Activated CD4-positive, alpha-beta T cell treated with anti-CD3 and anti-CD28 coated beads, Interleukin-2, amount 10 ng/mL, durations not matched to agents 7 days and 5 days (primary cell): ENCODE measurements around the gene CIITA. TPM values are rescaled to one million over a fixed set of nuclear protein-coding genes. Genes with fewer than 3 reads are reported as not detected.

Experiments
- CTCF ChIA-PET: fragments of 350-600 bp; sonication (Branson Sonifier 250); formaldehyde crosslinking; loops from one replicate; lab custom pipeline; 2021; ENCODE audit warnings: antibody characterized with exemption; lab: Charles Lee
- POLR2A ChIA-PET: fragments of 350-600 bp; sonication (Branson Sonifier 250); formaldehyde crosslinking; loops from one replicate; lab custom pipeline; 2021; ENCODE audit warnings: antibody characterized with exemption; lab: Charles Lee
- DNase-seq: peaks from one replicate; pipeline ENCODE4 v3.0.0-alpha.2; 2020
- H3K27ac Mint-ChIP-seq: one replicate; pipeline ENCODE4 v1.8.0; 2021; ENCODE audit warnings: mild to moderate bottlenecking, moderate library complexity, mixed read lengths
- H3K27me3 Mint-ChIP-seq: one replicate; pipeline ENCODE4 v1.8.0; 2021; ENCODE audit warnings: mixed read lengths
- H3K36me3 Mint-ChIP-seq: one replicate; pipeline ENCODE4 v1.8.0; 2021; ENCODE audit warnings: low read depth, mixed read lengths
- H3K4me1 Mint-ChIP-seq: one replicate; pipeline ENCODE4 v1.8.0; 2021; ENCODE audit warnings: mixed read lengths
- H3K4me3 Mint-ChIP-seq: one replicate; pipeline ENCODE4 v1.8.0; 2021; ENCODE audit warnings: mild to moderate bottlenecking, moderate library complexity, mixed read lengths
- H3K9me3 Mint-ChIP-seq: one replicate; pipeline ENCODE4 v1.8.0; 2021; ENCODE audit warnings: mixed read lengths
- total RNA-seq, 2 experiments: library from RNA; stranded (reverse); gene quantifications; one replicate each; pipeline ENCODE4 v1.2.3, GENCODE V29; 2021

CIITA gene
- total RNA-seq, 2 experiments from 2014 or later: 21.5 to 24.6 TPM

DNA sequence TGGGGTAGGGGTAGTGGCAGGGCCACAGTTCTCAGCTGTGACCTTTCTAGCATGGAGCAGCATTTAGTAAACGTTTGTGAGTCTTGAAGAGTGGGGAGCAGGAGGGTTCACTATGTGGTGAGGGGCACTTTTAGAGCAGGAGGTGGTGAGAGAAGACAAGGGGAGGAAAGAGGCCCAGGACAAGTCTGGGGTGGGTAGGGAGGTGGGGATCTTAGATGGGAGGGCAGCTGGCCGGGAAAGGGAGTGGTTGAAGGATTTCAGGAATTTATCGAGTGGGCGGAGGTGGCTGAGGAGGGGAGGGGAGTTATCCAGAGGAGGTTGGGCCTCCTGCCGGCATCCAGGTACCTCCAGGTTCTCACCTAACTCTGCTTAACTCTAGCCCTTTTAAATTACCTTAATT, 69.3 kb downstream of the CIITA start:
- no peaks in the 10 kb centered on the region for H3K9me3 Mint-ChIP-seq
- peak overlapping the region; percentile 87 for H3K4me3 Mint-ChIP-seq
- H3K4me1 Mint-ChIP-seq: peaks cover 68% of the 10 kb centered on the region
- peaks cover 2% of the 10 kb centered on the region for H3K36me3 Mint-ChIP-seq
- ChIA-PET CTCF (interaction anchor here (1.7 kb wide), 1 partner anchor 425 kb away, joined by 3 read pairs; no protein-coding TSS in a partner anchor), POLR2A (no interaction called here)
- H3K27me3 Mint-ChIP-seq: no peaks in the 10 kb centered on the region
- DNase-seq: no peak
- no peak overlapping the region for H3K27ac Mint-ChIP-seq

DNA sequence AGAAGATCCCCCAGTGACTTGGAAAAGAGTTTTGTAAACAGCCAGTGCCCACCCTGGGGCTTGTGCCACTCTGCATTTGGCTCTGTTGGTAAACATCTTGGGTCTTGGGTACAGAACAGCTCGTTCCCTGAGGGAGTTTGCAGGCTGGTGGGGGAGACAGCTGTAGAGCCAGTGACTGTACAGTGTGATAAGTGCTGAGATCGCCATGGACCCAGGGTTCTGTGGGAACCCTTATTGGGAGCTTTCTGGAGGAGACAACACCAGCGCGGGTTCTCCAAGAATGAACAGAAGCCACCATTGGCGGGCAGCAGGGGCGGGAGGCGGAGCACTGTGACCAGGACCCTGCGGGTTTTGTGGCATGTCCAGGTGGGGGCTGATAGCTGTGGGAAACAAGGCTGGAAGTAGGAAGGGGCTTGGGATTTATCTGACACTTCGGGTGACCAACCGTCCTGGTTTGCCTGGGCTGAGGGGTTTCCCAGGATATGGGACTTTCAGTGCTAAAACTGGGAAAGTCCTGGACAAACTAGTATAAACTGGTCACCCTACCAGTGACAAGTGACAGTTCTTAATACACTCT, 70.3 kb downstream of the CIITA start:
- ChIA-PET POLR2A (no interaction called here), CTCF (interaction anchor here (1.3 to 3.8 kb wide), 4 partner anchors 15 to 850 kb away, joined by 3 to 29 read pairs (median 4); partner anchors contain the start of gene ZC3H7A)
- no peak overlapping the region for H3K4me3 Mint-ChIP-seq
- H3K36me3 Mint-ChIP-seq: peaks cover 2% of the 10 kb centered on the region
- no peaks in the 10 kb centered on the region for H3K9me3 Mint-ChIP-seq
- peaks cover 69% of the 10 kb centered on the region for H3K4me1 Mint-ChIP-seq
- no peak overlapping the region for H3K27ac Mint-ChIP-seq
- H3K27me3 Mint-ChIP-seq: no peaks in the 10 kb centered on the region
- no peak for DNase-seq

DNA sequence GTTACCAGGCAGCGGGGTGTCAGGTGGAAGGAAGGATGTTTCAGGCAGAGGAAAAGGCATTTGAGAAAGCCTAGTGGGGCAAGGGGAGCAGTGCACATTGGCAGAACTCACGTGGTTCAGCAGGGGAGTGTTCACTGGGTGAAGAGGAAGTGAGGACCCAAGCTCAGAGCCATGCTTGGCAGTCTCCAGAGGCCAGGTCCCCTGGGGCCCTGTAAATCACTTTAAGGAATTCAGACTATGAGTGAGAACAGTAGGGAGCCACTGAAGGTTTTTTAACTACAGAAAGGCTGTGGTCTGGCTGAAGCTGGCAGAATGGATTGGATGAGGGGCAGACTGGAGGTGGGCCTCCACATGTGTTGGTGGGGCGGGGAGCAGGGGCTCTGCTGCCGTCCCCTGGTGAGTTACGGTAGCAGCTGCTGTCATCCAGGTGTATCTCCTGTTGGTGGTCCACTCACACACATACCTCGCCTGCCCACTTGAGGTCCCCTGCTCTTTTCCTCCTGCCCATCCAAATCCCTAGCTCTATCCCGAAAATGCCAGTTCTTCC, 72.5 kb downstream of the CIITA start:
- Mint-ChIP-seq H3K27me3 (no peaks in the 10 kb centered on the region), H3K4me3 (no peak overlapping the region), H3K27ac (peak overlapping the region; percentile 83), H3K4me1 (peaks cover 68% of the 10 kb centered on the region), H3K9me3 (no peaks in the 10 kb centered on the region), H3K36me3 (peaks cover 2% of the 10 kb centered on the region)
- DNase-seq: peak; percentile 79
- CTCF ChIA-PET: interaction anchor here (0.6 to 3.8 kb wide), 10 partner anchors 13 to 1145 kb away, joined by 3 to 29 read pairs (median 4); partner anchors contain the start of genes SOCS1 and ZC3H7A
- POLR2A ChIA-PET: no interaction called here

DNA sequence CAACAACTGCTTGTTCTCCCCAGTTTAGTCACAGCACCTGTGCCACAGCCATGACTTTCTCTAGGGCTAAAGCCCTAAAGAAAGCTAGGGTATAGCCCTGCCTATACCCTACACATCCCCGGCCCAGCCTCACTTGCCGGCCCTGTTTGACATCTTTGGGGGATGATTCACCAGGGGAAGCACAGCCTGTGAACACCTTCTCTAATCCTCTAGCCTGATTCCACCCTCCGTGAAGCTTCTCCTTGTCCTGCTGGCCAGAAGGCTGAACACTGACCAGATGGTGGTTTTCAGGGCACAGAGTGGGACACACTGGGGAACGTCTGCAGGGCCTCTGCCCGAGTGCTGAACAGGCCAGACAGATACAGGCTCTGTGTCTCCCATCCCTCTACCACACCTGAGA, 73.4 kb downstream of the CIITA start:
- DNase-seq: no peak
- ChIA-PET POLR2A (no interaction called here), CTCF (interaction anchor here (1.1 to 3.8 kb wide), 6 partner anchors 12 to 1118 kb away, joined by 3 to 29 read pairs (median 4); partner anchors contain the start of gene ZC3H7A)
- peaks cover 74% of the 10 kb centered on the region for H3K4me1 Mint-ChIP-seq
- H3K27me3 Mint-ChIP-seq: no peaks in the 10 kb centered on the region
- H3K27ac Mint-ChIP-seq: no peak overlapping the region
- H3K36me3 Mint-ChIP-seq: peaks cover 2% of the 10 kb centered on the region
- no peak overlapping the region for H3K4me3 Mint-ChIP-seq
- no peaks in the 10 kb centered on the region for H3K9me3 Mint-ChIP-seq

DNA sequence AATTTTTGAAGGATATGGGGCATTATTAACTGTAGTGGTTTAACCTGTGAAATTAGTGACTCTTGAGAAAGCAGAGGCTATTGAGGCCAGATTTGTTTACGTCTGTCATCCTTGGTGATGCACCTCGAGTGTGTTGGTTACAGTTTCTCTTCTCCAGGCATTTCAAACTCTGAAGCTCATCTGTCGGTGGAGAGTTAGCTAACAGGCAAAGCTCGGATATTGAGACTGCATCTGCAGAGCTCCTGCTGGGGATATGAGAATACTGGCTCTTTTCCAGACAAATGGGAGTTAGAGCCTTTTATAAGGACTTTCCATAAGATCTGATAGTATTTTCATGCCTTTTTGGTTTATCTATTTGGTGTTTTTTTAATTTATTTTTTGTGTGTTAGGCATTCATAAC, 74.0 kb downstream of the CIITA start:
- ChIA-PET POLR2A (no interaction called here), CTCF (interaction anchor here (0.5 to 4.6 kb wide), 6 partner anchors 11 to 971 kb away, joined by 3 to 43 read pairs (median 6); partner anchors contain the start of gene ZC3H7A)
- peaks cover 2% of the 10 kb centered on the region for H3K36me3 Mint-ChIP-seq
- no peaks in the 10 kb centered on the region for H3K9me3 Mint-ChIP-seq
- DNase-seq: no peak
- peaks cover 73% of the 10 kb centered on the region for H3K4me1 Mint-ChIP-seq
- no peak overlapping the region for H3K4me3 Mint-ChIP-seq
- no peaks in the 10 kb centered on the region for H3K27me3 Mint-ChIP-seq
- H3K27ac Mint-ChIP-seq: no peak overlapping the region

DNA sequence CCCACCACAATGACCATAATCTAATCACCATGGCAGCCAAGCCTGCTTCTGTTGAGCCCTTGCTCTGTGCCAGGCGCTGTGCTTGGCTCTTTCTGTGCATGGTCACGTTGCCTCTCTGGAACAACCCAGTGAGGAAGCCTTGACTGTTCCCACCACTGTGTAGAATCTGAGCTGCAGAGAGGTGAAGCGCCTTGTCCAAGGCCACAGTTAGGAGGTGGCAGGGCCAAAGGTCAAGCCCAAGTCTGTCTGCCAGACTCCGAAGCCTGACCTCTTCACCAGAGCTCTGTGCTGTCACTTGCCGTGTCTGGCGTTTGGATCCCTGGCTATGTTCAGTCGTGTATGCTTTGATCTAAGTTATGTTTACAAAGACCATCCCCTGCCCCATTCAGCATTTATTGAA, 77.9 kb downstream of the CIITA start:
- POLR2A ChIA-PET: no interaction called here
- Mint-ChIP-seq H3K4me3 (no peak overlapping the region), H3K4me1 (peaks cover 72% of the 10 kb centered on the region), H3K27me3 (no peaks in the 10 kb centered on the region), H3K9me3 (no peaks in the 10 kb centered on the region), H3K27ac (peak overlapping the region; percentile 77), H3K36me3 (peaks cover 14% of the 10 kb centered on the region)
- CTCF ChIA-PET: interaction anchor here (0.6 to 4.6 kb wide), 10 partner anchors 10 to 1791 kb away, joined by 3 to 43 read pairs (median 4); partner anchors contain the start of genes CLEC16A and SOCS1
- DNase-seq: no peak

DNA sequence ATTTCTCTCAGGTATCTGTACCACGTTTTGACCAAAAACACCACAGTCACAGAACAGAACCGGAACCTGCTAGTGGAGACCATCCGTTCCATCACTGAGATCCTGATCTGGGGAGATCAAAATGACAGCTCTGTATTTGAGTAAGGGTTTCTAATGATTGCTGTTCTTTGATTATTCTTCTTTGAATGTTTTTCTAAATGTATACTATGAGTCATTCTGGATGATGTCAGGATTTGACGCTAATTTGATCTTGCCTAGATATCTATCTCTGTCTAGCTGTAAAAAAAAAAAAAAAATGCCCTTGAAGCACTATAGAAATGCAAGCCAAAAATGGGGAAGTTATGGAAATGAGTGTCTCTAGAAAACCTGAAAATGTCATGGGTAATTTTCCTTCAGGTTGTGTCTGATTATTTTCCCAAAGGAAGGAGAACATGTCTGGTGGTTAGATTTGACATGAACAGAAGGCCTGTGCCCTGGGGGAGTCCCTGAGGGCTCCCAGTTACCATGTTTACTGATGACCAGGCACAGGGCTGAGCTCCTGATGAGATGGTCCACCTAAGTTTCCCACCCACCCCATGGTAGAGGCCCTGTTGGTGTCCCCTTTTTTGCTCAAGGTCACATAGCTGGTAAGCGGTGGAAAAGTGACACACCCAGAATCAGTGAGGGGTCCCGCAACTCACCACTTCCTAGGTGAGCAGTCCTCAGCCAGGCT, 80.9 kb downstream of the CIITA start:
- H3K27me3 Mint-ChIP-seq: no peaks in the 10 kb centered on the region
- CTCF ChIA-PET: interaction anchor here (1.3 to 4.2 kb wide), 7 partner anchors 9 to 574 kb away, joined by 3 to 26 read pairs (median 5); partner anchors contain the start of gene SOCS1
- no peak overlapping the region for H3K4me3 Mint-ChIP-seq
- POLR2A ChIA-PET: interaction anchor here (0.6 kb wide), 2 partner anchors 646 to 750 kb away, joined by 8 read pairs; no protein-coding TSS in a partner anchor
- DNase-seq: no peak
- H3K9me3 Mint-ChIP-seq: peaks cover 4% of the 10 kb centered on the region
- H3K36me3 Mint-ChIP-seq: peaks cover 32% of the 10 kb centered on the region
- peak overlapping the region; percentile 79 for H3K27ac Mint-ChIP-seq
- H3K4me1 Mint-ChIP-seq: peaks cover 80% of the 10 kb centered on the region

DNA sequence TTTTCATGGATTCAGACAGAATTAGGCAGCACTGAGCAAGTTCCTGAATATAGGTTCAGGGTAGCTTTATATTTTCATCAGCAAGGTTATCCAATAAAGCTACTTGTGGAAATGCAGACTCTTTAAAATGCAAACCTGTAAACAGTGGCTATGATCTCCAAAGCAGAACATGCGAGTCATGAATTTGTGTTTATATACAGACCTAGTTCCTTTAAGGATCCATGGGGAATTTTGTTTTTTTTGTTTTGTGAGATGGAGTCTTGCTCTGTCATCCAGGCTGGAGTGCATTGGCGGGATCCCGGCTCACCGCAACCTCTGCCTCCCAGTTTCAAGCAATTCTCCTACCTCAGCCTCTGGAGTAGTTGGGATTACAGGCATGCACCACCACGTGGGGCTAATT, 82.2 kb downstream of the CIITA start:
- H3K9me3 Mint-ChIP-seq: peaks cover 4% of the 10 kb centered on the region

DNA sequence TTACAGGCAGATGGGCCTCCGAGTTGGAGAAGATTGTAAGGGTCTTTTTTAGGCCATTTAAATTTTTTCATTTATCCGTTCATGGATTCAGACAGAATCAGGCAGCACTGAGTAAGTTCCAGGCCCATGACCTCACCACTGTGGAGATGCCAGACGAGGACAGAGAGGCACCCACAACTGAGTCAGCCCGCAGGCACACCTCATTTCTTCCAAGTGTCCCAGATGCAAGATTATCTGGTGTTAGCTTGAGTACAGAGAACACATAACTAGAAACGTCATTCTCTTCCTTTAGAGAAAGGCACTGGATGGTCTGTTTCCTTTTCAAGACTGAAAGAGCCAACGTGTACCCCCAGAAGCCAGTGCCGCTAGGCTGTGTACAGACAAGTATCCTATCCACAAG, 84.2 kb downstream of the CIITA start:
- DNase-seq: no peak
- H3K27me3 Mint-ChIP-seq: no peaks in the 10 kb centered on the region
- H3K36me3 Mint-ChIP-seq: peaks cover 53% of the 10 kb centered on the region
- CTCF ChIA-PET: interaction anchor here (5.2 kb wide), 1 partner anchor 12 kb away, joined by 29 read pairs; no protein-coding TSS in a partner anchor
- H3K4me1 Mint-ChIP-seq: peaks cover 82% of the 10 kb centered on the region
- peaks cover 4% of the 10 kb centered on the region for H3K9me3 Mint-ChIP-seq
- H3K27ac Mint-ChIP-seq: no peak overlapping the region
- H3K4me3 Mint-ChIP-seq: no peak overlapping the region
- POLR2A ChIA-PET: no interaction called here

More for the DNA sequence above, 82.2 kb downstream of the CIITA start:
- DNase-seq: no peak
- Mint-ChIP-seq H3K4me1 (peaks cover 81% of the 10 kb centered on the region), H3K27me3 (no peaks in the 10 kb centered on the region), H3K27ac (no peak overlapping the region), H3K4me3 (no peak overlapping the region), H3K36me3 (peaks cover 42% of the 10 kb centered on the region)
- CTCF ChIA-PET: interaction anchor here (1.0 to 4.2 kb wide), 4 partner anchors 10 to 573 kb away, joined by 3 to 26 read pairs (median 5); partner anchors contain the start of gene SOCS1
- POLR2A ChIA-PET: interaction anchor here (0.6 kb wide), 1 partner anchor 391 kb away, joined by 3 read pairs; no protein-coding TSS in a partner anchor

DNA sequence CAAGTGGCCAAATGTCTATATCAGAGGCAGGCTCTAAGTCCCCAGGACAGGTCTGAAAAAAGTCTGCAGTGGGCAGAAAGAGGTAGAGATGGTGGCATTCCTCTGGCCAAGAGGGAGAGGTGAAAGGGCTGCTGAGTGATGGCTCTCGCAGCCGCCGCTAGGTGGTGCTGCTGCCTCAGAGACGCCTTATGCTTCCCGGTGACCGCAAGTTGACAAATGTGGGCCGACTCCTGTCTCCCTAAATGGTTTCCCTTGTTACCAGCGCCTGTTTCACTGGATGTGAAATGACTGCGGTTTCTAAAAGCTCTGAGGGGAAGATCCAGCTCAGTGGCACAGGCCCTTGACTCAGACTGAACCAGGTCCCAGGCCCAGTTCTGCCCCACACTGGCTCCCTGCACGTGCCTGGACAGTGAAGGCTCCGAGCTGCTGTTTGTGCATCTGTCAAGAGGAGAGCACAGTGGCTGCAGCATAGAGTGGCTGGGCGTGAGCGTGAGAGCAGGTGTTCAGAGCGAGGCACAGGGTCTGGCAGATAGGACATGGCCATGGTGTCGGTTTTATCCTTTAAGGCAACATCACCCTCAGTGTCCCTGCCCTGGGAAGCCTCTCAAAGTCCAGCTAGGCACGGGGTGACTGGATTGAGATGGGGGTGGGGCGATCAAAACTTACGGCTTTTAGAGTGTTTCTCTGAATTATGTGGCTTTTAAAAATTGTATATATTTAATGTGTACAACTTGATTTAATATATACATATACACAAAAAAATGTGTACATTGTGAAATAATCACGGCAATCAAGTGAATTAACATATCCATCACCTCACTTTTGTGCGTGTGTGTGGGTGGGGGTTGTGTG, 87.3 kb downstream of the CIITA start:
- no peaks in the 10 kb centered on the region for H3K27me3 Mint-ChIP-seq
- CTCF ChIA-PET: interaction anchor here (0.6 to 5.3 kb wide), 50 partner anchors 9 to 780 kb away, joined by 3 to 72 read pairs (median 4); partner anchors contain the start of genes CLEC16A, DEXI, SNN and SOCS1
- peak; percentile 85 for DNase-seq
- H3K4me1 Mint-ChIP-seq: peaks cover 83% of the 10 kb centered on the region
- peaks cover 4% of the 10 kb centered on the region for H3K9me3 Mint-ChIP-seq
- POLR2A ChIA-PET: interaction anchor here (0.6 to 1.2 kb wide), 2 partner anchors 286 to 294 kb away, joined by 3 to 5 read pairs; no protein-coding TSS in a partner anchor
- peak overlapping the region; percentile 55 for H3K4me3 Mint-ChIP-seq
- H3K36me3 Mint-ChIP-seq: peaks cover 53% of the 10 kb centered on the region
- peak overlapping the region; percentile 85 for H3K27ac Mint-ChIP-seq

DNA sequence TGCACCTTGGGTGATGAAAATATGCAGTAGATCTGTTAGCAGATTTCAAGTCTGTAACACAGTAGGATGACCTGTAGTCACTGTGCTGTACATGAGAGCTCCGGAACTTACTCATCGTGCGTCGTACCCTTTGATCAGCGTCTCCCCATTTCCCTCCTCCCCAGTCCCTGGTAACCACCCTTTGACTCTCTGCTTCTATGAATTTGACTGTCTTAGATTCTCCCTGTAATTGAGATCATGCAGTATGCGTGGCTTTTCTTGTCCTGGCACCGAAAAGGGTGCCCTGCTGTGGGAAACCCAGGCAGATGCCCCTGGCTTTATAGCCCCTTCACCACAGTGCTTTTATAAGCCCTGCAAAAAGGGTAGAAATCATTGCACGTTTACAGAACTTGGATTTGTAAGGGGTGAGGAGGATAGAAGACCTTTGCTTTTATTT, 87.9 kb downstream of the CIITA start:
- Mint-ChIP-seq H3K27ac (peak overlapping the region; percentile 85), H3K36me3 (peaks cover 50% of the 10 kb centered on the region), H3K9me3 (peaks cover 4% of the 10 kb centered on the region), H3K4me3 (peak overlapping the region; percentile 55), H3K4me1 (peaks cover 85% of the 10 kb centered on the region), H3K27me3 (no peaks in the 10 kb centered on the region)
- ChIA-PET POLR2A (interaction anchor here (0.6 to 1.2 kb wide), 2 partner anchors 286 to 293 kb away, joined by 3 to 5 read pairs; no protein-coding TSS in a partner anchor), CTCF (interaction anchor here (0.7 to 5.3 kb wide), 35 partner anchors 8 to 749 kb away, joined by 3 to 72 read pairs (median 5); partner anchors contain the start of genes SOCS1 and TNP2)
- DNase-seq: peak; percentile 69
